Hindlimb muscle (tissue), 1 donor: Measurements from ENCODE around the gene IDI1. TPM values are rescaled to one million over a fixed set of nuclear protein-coding genes. Genes with fewer than 3 reads are reported as not detected.
"Not testable (repeated sequence)": the region's sequence is repeated elsewhere in the genome, so short reads cannot be mapped to it uniquely, and the experiment has no call there.

Source experiments
- DNase-seq: peaks from one replicate; pipeline ENCODE4 v3.0.0-alpha.2; 2013
- polyA plus RNA-seq: library from polyadenylated mRNA; unstranded; fragments of 120-200 nt; gene quantifications from one replicate; pipeline ENCODE4 v1.2.1, GENCODE V29; 2013; ENCODE audit not compliant: insufficient read length

Gene IDI1
- polyA plus RNA-seq, 1 donor, result 34.5 TPM

- no peak for DNase-seq
Measured at GRCh38 chr10:1033601-1034000, 15.3 kb downstream of the IDI1 start.

GRCh38 chr10:1029838-1030237 is 19.1 kb downstream of the IDI1 start:
- no peak for DNase-seq

GRCh38 chr10:1026578-1026977 is 22.3 kb downstream of the IDI1 start:
- DNase-seq, result no peak

- DNase-seq, result no peak
Measured at GRCh38 chr10:1025683-1026082, 23.2 kb downstream of the IDI1 start, which contains the start of gene IDI2. TSS of gene IDI2 (minus strand) at chr10:1025859. CDS start at chr10:1024723, 1,136 bp downstream.

- DNase-seq, result no peak
Measured at GRCh38 chr10:1024103-1024502, 24.8 kb downstream of the IDI1 start.

- DNase-seq, result no peak
Measured at GRCh38 chr10:1022413-1022812, 26.5 kb downstream of the IDI1 start.

GRCh38 chr10:1020958-1021357 is 28.0 kb downstream of the IDI1 start:
- no peak for DNase-seq

- no peak for DNase-seq
Measured at GRCh38 chr10:1020460-1020859, 28.5 kb downstream of the IDI1 start.

- no peak for DNase-seq
Measured at GRCh38 chr10:1019362-1019761, 29.6 kb downstream of the IDI1 start.

- no peak for DNase-seq
Measured at GRCh38 chr10:1015688-1016087, 33.2 kb downstream of the IDI1 start.

GRCh38 chr10:1011696-1012095 is 37.2 kb downstream of the IDI1 start:
- no peak for DNase-seq

- no peak for DNase-seq
Measured at GRCh38 chr10:1010703-1011102, 38.2 kb downstream of the IDI1 start.

- not testable (repeated sequence) for DNase-seq
Measured at GRCh38 chr10:1009947-1010346, 39.0 kb downstream of the IDI1 start.

GRCh38 chr10:1009071-1009494 is 39.8 kb downstream of the IDI1 start:
- DNase-seq, result no peak

GRCh38 chr10:1007583-1007982 is 41.3 kb downstream of the IDI1 start:
- DNase-seq, result no peak

- no peak for DNase-seq
Measured at GRCh38 chr10:1006573-1006972, 42.3 kb downstream of the IDI1 start.

GRCh38 chr10:1003884-1004670 is 44.8 kb downstream of the IDI1 start:
- no peak for DNase-seq

GRCh38 chr10:1002425-1003006 is 46.4 kb downstream of the IDI1 start:
- no peak for DNase-seq

- DNase-seq, result no peak
Measured at GRCh38 chr10:997266-998022, 51.5 kb downstream of the IDI1 start.

GRCh38 chr10:996031-996430 is 52.9 kb downstream of the IDI1 start:
- DNase-seq, result no peak

GRCh38 chr10:995559-995926 is 53.4 kb downstream of the IDI1 start:
- no peak for DNase-seq

GRCh38 chr10:994836-995558 is 53.9 kb downstream of the IDI1 start:
- DNase-seq, result no peak

- DNase-seq, result no peak
Measured at GRCh38 chr10:992871-993270, 56.0 kb downstream of the IDI1 start.
